Neural cell (in vitro differentiated cells): ENCODE results near the gene RASSF8. TPM values are rescaled to one million over a fixed set of nuclear protein-coding genes. Genes with fewer than 3 reads are reported as not detected.

Source experiments
- H2AFZ ChIP-seq: fragments of 200-600, 300-800 bp; sonication (generic), shearing (Covaris generic); 2 replicates; pipeline ENCODE4 v1.6.0; 2014; ENCODE audit warnings: low read depth, mild to moderate bottlenecking, antibody characterized with exemption, low read length, moderate library complexity
- H3F3A ChIP-seq: fragments of 200-600 bp; shearing (Covaris generic); 2 replicates; pipeline ENCODE4 v1.6.1; 2016; ENCODE audit warnings: mild to moderate bottlenecking, moderate library complexity, mixed read lengths, antibody characterized with exemption, low read length; ENCODE audit not compliant: insufficient read depth, poor library complexity, severe bottlenecking
- H3K27ac ChIP-seq: fragments of 200-600, 300-800 bp; sonication (generic), shearing (Covaris generic); 2 replicates; pipeline ENCODE4 v1.5.1; 2014; ENCODE audit warnings: mild to moderate bottlenecking, low read length, moderate library complexity
- H3K27me3 ChIP-seq: fragments of 300-800, 200-600 bp; sonication (generic), shearing (Covaris generic); 2 replicates; pipeline ENCODE4 v1.6.0; 2014; ENCODE audit warnings: mild to moderate bottlenecking, low read depth, low read length, moderate library complexity; ENCODE audit not compliant: insufficient read depth
- H3K36me3 ChIP-seq: fragments of 300-800, 200-600 bp; sonication (generic), shearing (Covaris generic); 2 replicates; pipeline ENCODE4 v1.5.1; 2014; ENCODE audit warnings: mild to moderate bottlenecking, antibody characterized with exemption, low read length, moderate library complexity; ENCODE audit not compliant: insufficient read depth
- H3K4me2 ChIP-seq: fragments of 300-800, 200-600 bp; sonication (generic), shearing (Covaris generic); 2 replicates; pipeline ENCODE4 v1.6.0; 2014; ENCODE audit warnings: mild to moderate bottlenecking, low read length
- H3K4me3 ChIP-seq: fragments of 300-800, 200-600 bp; sonication (generic), shearing (Covaris generic); 2 replicates; pipeline ENCODE4 v1.5.1; 2014; ENCODE audit warnings: mild to moderate bottlenecking, low read length, moderate library complexity
- H3K79me2 ChIP-seq: fragments of 200-600 bp; shearing (Covaris generic); replicated peaks from 2 replicates; pipeline ENCODE4 v1.6.0; 2014; ENCODE audit warnings: mild to moderate bottlenecking, low read length, moderate library complexity; ENCODE audit not compliant: insufficient read depth
- H3K9ac ChIP-seq: fragments of 300-800, 200-600 bp; sonication (generic), shearing (Covaris generic); 2 replicates; pipeline ENCODE4 v1.6.1; 2016; ENCODE audit warnings: mild to moderate bottlenecking, low read length, mixed read lengths
- H3K9me2 ChIP-seq: fragments of 200-600 bp; shearing (Covaris generic); 2 replicates; pipeline ENCODE4 v1.6.1; 2016; ENCODE audit warnings: mild to moderate bottlenecking, low read length, mixed read lengths; ENCODE audit not compliant: insufficient read depth
- H3K9me3 ChIP-seq: fragments of 200-600, 300-800 bp; sonication (generic), shearing (Covaris generic); 2 replicates; pipeline ENCODE4 v1.6.1; 2016; ENCODE audit warnings: mild to moderate bottlenecking, mixed run types, low read length, moderate library complexity, mixed read lengths
- H4K20me1 ChIP-seq: fragments of 200-600 bp; shearing (Covaris generic); 2 replicates; pipeline ENCODE4 v1.6.1; 2016; ENCODE audit warnings: mild to moderate bottlenecking, mixed run types; ENCODE audit not compliant: insufficient read depth
- EP300 ChIP-seq: fragments of 450-650 bp; conservative IDR thresholded peaks from 2 replicates; pipeline ENCODE4 v1.6.1; 2014; ENCODE audit warnings: antibody characterized with exemption, mild to moderate bottlenecking, moderate library complexity; ENCODE audit not compliant: poor library complexity, severe bottlenecking
- EZH2 ChIP-seq: fragments of 200-600, 300-800 bp; shearing (Covaris generic), sonication (generic); IDR thresholded peaks from 2 replicates; pipeline ENCODE4 v1.6.1; 2014; ENCODE audit warnings: antibody characterized with exemption, low read length, borderline replicate concordance, mild to moderate bottlenecking; ENCODE audit not compliant: insufficient read depth, poor library complexity, severe bottlenecking
- MXI1 ChIP-seq: fragments of 450-650 bp; conservative IDR thresholded peaks from 2 replicates; pipeline ENCODE4 v1.6.1; 2014; ENCODE audit warnings: antibody characterized with exemption, mild to moderate bottlenecking; ENCODE audit not compliant: poor library complexity, severe bottlenecking
- POLR2AphosphoS5 ChIP-seq: IDR thresholded peaks from 2 replicates; pipeline ENCODE4 v1.6.1; 2012
- RAD21 ChIP-seq: fragments of 450-650 bp; conservative IDR thresholded peaks from 2 replicates; pipeline ENCODE4 v1.6.1; 2014; ENCODE audit warnings: antibody characterized with exemption, mild to moderate bottlenecking, moderate library complexity
- SMC3 ChIP-seq: fragments of 450-650 bp; conservative IDR thresholded peaks from 2 replicates; pipeline ENCODE4 v1.6.1; 2014; ENCODE audit warnings: antibody characterized with exemption, mild to moderate bottlenecking, moderate library complexity; ENCODE audit not compliant: poor library complexity
- TAF1 ChIP-seq: IDR thresholded peaks from 2 replicates; pipeline ENCODE4 v1.6.1; 2012; ENCODE audit warnings: low read depth
- polyA plus RNA-seq: library from polyadenylated mRNA; depleted of rRNA; stranded (reverse); fragments of >200 nt; gene quantifications from 2 replicates; pipeline ENCODE4 v1.2.3, GENCODE V29; 2014
- TF ChIP-seq, protein P1 (sequence below): IDR thresholded peaks from 2 replicates; pipeline ENCODE4 v1.6.1; 2012; ENCODE audit warnings: borderline replicate concordance
- TF ChIP-seq, protein P2 (sequence below): fragments of 450-650 bp; IDR thresholded peaks from 2 replicates; pipeline ENCODE4 v1.5.1; 2014; ENCODE audit warnings: antibody characterized with exemption, mild to moderate bottlenecking, moderate library complexity; ENCODE audit not compliant: poor library complexity, severe bottlenecking

Gene RASSF8
- polyA plus RNA-seq, 1 donor from 2014 or later, result 11.4 TPM

DNA sequence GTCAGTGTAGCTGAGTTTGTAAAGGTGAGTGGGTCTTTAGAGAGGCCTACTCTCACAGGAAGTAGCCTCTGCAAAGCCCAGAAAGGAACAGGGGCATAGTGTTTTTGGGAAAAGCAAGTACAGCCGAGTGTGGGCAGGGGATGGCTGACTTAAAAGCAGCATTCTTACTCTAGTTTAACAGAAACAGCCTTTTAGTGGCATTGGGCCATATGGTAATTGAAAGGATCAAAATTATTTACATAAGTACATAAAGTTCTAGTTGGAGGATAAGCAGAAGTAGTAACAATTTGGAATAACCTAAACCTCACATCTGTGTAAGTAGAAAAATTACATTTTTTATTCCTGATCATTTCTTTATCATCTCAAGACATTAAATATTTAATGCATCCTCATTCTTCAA lies 49.1 kb downstream of the RASSF8 start:
- Histone ChIP-seq H3K9me3 (no peaks in the 10 kb centered on the region), H3K9ac (no peak overlapping the region), H3K36me3 (no peaks in the 10 kb centered on the region), H3K9me2 (no peaks in the 10 kb centered on the region), H3K27ac (no peak overlapping the region), H3K4me2 (no peak overlapping the region), H3F3A (no peaks in the 10 kb centered on the region), H4K20me1 (no peaks in the 10 kb centered on the region), H2AFZ (no peak overlapping the region), H3K27me3 (no peaks in the 10 kb centered on the region), H3K79me2 (peaks cover 11% of the 10 kb centered on the region), H3K4me3 (no peak overlapping the region)
- TF ChIP-seq EZH2, result no peak
- TF ChIP-seq, protein P1, sequence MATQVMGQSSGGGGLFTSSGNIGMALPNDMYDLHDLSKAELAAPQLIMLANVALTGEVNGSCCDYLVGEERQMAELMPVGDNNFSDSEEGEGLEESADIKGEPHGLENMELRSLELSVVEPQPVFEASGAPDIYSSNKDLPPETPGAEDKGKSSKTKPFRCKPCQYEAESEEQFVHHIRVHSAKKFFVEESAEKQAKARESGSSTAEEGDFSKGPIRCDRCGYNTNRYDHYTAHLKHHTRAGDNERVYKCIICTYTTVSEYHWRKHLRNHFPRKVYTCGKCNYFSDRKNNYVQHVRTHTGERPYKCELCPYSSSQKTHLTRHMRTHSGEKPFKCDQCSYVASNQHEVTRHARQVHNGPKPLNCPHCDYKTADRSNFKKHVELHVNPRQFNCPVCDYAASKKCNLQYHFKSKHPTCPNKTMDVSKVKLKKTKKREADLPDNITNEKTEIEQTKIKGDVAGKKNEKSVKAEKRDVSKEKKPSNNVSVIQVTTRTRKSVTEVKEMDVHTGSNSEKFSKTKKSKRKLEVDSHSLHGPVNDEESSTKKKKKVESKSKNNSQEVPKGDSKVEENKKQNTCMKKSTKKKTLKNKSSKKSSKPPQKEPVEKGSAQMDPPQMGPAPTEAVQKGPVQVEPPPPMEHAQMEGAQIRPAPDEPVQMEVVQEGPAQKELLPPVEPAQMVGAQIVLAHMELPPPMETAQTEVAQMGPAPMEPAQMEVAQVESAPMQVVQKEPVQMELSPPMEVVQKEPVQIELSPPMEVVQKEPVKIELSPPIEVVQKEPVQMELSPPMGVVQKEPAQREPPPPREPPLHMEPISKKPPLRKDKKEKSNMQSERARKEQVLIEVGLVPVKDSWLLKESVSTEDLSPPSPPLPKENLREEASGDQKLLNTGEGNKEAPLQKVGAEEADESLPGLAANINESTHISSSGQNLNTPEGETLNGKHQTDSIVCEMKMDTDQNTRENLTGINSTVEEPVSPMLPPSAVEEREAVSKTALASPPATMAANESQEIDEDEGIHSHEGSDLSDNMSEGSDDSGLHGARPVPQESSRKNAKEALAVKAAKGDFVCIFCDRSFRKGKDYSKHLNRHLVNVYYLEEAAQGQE, result no peak
- TF ChIP-seq RAD21, result no peak
- TF ChIP-seq MXI1, result no peak
- TF ChIP-seq TAF1, result no peak
- TF ChIP-seq POLR2AphosphoS5, result no peak
- no peak for TF ChIP-seq EP300
- TF ChIP-seq SMC3, result no peak
- TF ChIP-seq, protein P2, sequence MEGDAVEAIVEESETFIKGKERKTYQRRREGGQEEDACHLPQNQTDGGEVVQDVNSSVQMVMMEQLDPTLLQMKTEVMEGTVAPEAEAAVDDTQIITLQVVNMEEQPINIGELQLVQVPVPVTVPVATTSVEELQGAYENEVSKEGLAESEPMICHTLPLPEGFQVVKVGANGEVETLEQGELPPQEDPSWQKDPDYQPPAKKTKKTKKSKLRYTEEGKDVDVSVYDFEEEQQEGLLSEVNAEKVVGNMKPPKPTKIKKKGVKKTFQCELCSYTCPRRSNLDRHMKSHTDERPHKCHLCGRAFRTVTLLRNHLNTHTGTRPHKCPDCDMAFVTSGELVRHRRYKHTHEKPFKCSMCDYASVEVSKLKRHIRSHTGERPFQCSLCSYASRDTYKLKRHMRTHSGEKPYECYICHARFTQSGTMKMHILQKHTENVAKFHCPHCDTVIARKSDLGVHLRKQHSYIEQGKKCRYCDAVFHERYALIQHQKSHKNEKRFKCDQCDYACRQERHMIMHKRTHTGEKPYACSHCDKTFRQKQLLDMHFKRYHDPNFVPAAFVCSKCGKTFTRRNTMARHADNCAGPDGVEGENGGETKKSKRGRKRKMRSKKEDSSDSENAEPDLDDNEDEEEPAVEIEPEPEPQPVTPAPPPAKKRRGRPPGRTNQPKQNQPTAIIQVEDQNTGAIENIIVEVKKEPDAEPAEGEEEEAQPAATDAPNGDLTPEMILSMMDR, result no peak

DNA sequence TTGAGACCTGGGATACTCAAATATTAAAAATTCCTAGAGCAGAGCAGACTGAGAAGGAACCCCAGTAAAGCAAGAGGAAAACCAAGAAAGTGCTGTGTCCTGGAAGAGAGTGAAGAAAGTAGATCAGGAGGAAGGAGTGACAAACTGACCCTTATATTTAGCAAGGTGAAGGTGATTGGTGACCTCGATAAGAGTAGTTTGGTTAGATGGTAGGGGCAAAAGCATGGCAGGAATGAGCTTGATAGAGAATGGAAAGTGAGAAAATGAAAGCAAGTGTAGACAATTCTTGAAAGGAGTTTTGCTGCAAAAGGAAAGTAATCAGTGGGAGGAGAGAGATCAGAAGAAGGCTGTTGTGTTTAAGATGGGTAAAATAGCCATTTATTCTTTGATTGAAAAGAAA lies 51.1 kb downstream of the RASSF8 start:
- Histone ChIP-seq H3K9ac (no peak overlapping the region), H3K9me3 (no peaks in the 10 kb centered on the region), H3K36me3 (no peaks in the 10 kb centered on the region), H3K79me2 (peaks cover 3% of the 10 kb centered on the region), H3K9me2 (no peaks in the 10 kb centered on the region), H2AFZ (no peak overlapping the region), H3K27ac (no peak overlapping the region), H3K27me3 (no peaks in the 10 kb centered on the region), H3K4me3 (no peak overlapping the region), H3K4me2 (no peak overlapping the region), H4K20me1 (no peaks in the 10 kb centered on the region), H3F3A (no peaks in the 10 kb centered on the region)
- no peak for TF ChIP-seq TAF1
- no peak for TF ChIP-seq SMC3
- TF ChIP-seq, protein P2, result no peak
- no peak for TF ChIP-seq EZH2
- TF ChIP-seq POLR2AphosphoS5, result no peak
- TF ChIP-seq, protein P1, result no peak
- TF ChIP-seq EP300, result no peak
- no peak for TF ChIP-seq MXI1
